HG02678 (cell line): Measurements from ENCODE around the gene SOD1.

ENCODE experiments used
- ATAC-seq: cut with Tn5 transposase; IDR thresholded peaks from one replicate; pipeline ENCODE4 v1.9.1; 2021; ENCODE audit warnings: mild to moderate bottlenecking, moderate library complexity; ENCODE audit not compliant: unreplicated experiment

SOD1 gene

GRCh38 chr21:31678478-31678877, 19.0 kb downstream of the SOD1 start:
- ATAC-seq: no peak

- no peak for ATAC-seq
Measured at GRCh38 chr21:31682620-31683019, 23.1 kb downstream of the SOD1 start.

- ATAC-seq: no peak
Measured at GRCh38 chr21:31683029-31683428, 23.5 kb downstream of the SOD1 start.

GRCh38 chr21:31684918-31685317, 25.4 kb downstream of the SOD1 start:
- ATAC-seq: no peak

GRCh38 chr21:31686272-31686915, 26.9 kb downstream of the SOD1 start:
- ATAC-seq: no peak

- ATAC-seq: no peak
Measured at GRCh38 chr21:31687108-31687507, 27.6 kb downstream of the SOD1 start.

GRCh38 chr21:31688603-31689368, 29.3 kb downstream of the SOD1 start:
- no peak for ATAC-seq

GRCh38 chr21:31693222-31693621, 33.7 kb downstream of the SOD1 start:
- ATAC-seq: no peak

GRCh38 chr21:31696424-31696823, 36.9 kb downstream of the SOD1 start:
- ATAC-seq: no peak

- no peak for ATAC-seq
Measured at GRCh38 chr21:31698461-31698860, 39.0 kb downstream of the SOD1 start.

- no peak for ATAC-seq
Measured at GRCh38 chr21:31700040-31700439, 40.5 kb downstream of the SOD1 start.

- ATAC-seq: no peak
Measured at GRCh38 chr21:31706562-31706961, 47.1 kb downstream of the SOD1 start.

- no peak for ATAC-seq
Measured at GRCh38 chr21:31707499-31707898, 48.0 kb downstream of the SOD1 start.

- no peak for ATAC-seq
Measured at GRCh38 chr21:31708541-31708940, 49.0 kb downstream of the SOD1 start.

GRCh38 chr21:31710586-31710985, 51.1 kb downstream of the SOD1 start:
- ATAC-seq: no peak

GRCh38 chr21:31711326-31711725, 51.8 kb downstream of the SOD1 start:
- ATAC-seq: no peak

- ATAC-seq: no peak
Measured at GRCh38 chr21:31711745-31712285, 52.3 kb downstream of the SOD1 start.

- ATAC-seq: no peak
Measured at GRCh38 chr21:31713115-31713514, 53.6 kb downstream of the SOD1 start.

GRCh38 chr21:31713973-31714740, 54.7 kb downstream of the SOD1 start:
- ATAC-seq: no peak

GRCh38 chr21:31714741-31715365, 55.4 kb downstream of the SOD1 start:
- ATAC-seq: no peak

- no peak for ATAC-seq
Measured at GRCh38 chr21:31716106-31716505, 56.6 kb downstream of the SOD1 start.
